ENCODE data around the gene SVOP. TPM values are rescaled to one million over a fixed set of nuclear protein-coding genes. Genes with fewer than 3 reads are reported as not detected.

Gene SVOP
- total and polyA plus RNA-seq, 2 of the 4 experiments (the other 2 are of a cell fraction), result not detected

- DNase-seq, result no peak
- ChIA-PET CTCF (no interaction called here), POLR2A (ENCODE audit: unreplicated experiment) (interaction anchor here (0.6 kb wide), 1 partner anchor 221 kb away, joined by 3 read pairs; no protein-coding TSS in a partner anchor)
- no peaks in the 10 kb centered on the region for H3K9me3 ChIP-seq (ENCODE audit: control insufficient read depth, insufficient read depth, low read length)
- H2AK5ac ChIP-seq (ENCODE audit: low read depth, low read length), result no peak overlapping the region
- WGBS, 2 experiments (ENCODE audit: extremely low coverage in 2 of 2, insufficient read length in 1 of 2), result 26% methylated on average over 5 of the region's 9 CpGs; no CpG with 5 or more reads in 1 of the 2 experiments
- in situ Hi-C loops (cut with MboI; ENCODE audit: low sequenced_read_pairs) (no loop called here), intact Hi-C loops (cut with micrococcal nuclease) (loop anchor here (2.0 kb wide), 1 partner anchor 33 kb away; the partner anchor contains the start of gene SVOP), dilution Hi-C loops (cut with HindIII; ENCODE audit: low sequenced_read_pairs, unreplicated experiment) (no loop called here)
- H4K20me1 ChIP-seq (ENCODE audit: insufficient read depth, low read length), result no peaks in the 10 kb centered on the region
- peaks cover 11 to 15% of the 10 kb centered on the region in 2 experiments; a peak in 3 of 4 replicates for H3K79me1 ChIP-seq (ENCODE audit: low read depth in 1 of 2, low read length in 2 of 2)
- no peak for ATAC-seq (ENCODE audit: low read depth)
- no peak overlapping the region; the same call in 1 of the 2 replicates for H3K14ac ChIP-seq (replicated peaks; ENCODE audit: low read depth, low read length)
- no peak overlapping the region for H2BK15ac ChIP-seq (ENCODE audit: low read depth, low read length)
- H2AFZ ChIP-seq (replicated peaks; ENCODE audit: low read length, poor library complexity), result peak overlapping the region; percentile 100
- H3K4me2 ChIP-seq (ENCODE audit: low read depth, low read length), result peak overlapping the region; percentile 87
- peaks cover 2% of the 10 kb centered on the region; the same call in 1 of the 2 replicates for H3K36me3 ChIP-seq (ENCODE audit: control insufficient read depth, insufficient read depth, low read length)
- no peak overlapping the region for H3K18ac ChIP-seq (ENCODE audit: low read depth, low read length)
- no peak overlapping the region for H4K91ac ChIP-seq (ENCODE audit: insufficient read depth, low read depth, low read length)
- no peak overlapping the region for H2BK5ac ChIP-seq (ENCODE audit: low read depth, low read length, poor library complexity, severe bottlenecking)
- H3K9me1 ChIP-seq (ENCODE audit: insufficient read depth, low read length), result peaks cover 5% of the 10 kb centered on the region
- no peak overlapping the region for H3K4ac ChIP-seq (ENCODE audit: low read depth, low read length)
- no peak overlapping the region for H3K56ac ChIP-seq (ENCODE audit: extremely low read depth, insufficient read depth, low read length)
- H3K27ac ChIP-seq (ENCODE audit: insufficient read depth, low read length), result no peak overlapping the region
- TSS peak; percentile 46 for BruUV-seq (replicated peaks)
- H3K4me3 ChIP-seq (ENCODE audit: insufficient read depth, low read depth, low read length), result peak overlapping the region; percentile 63
- H2AK9ac ChIP-seq (replicated peaks; ENCODE audit: low read depth, low read length, poor library complexity), result peak overlapping the region; percentile 62
- H4K8ac ChIP-seq (ENCODE audit: low read depth in 2 of 2, low read length in 2 of 2), result peak overlapping the region; percentile 66 to 67; a peak in 3 of 4 replicates
- 0 out of 2 replicates have a peak overlapping the region, but pooled peaks have one; percentile 45 for H3K23ac ChIP-seq (ENCODE audit: low read depth, low read length)
- peak overlapping the region; percentile 82 for H3K9ac ChIP-seq (ENCODE audit: low read depth, low read length)
- H2BK120ac ChIP-seq (ENCODE audit: low read depth, low read length), result no peak overlapping the region
- no peak overlapping the region for H2BK20ac ChIP-seq (ENCODE audit: low read depth, low read length)
- H3K4me1 ChIP-seq (ENCODE audit: control insufficient read depth, insufficient read depth, low read length), result 0 out of 2 replicates have a peak, but pooled peaks cover 4% of the 10 kb centered on the region
- H4K5ac ChIP-seq (ENCODE audit: low read depth, low read length), result 0 out of 2 replicates have a peak overlapping the region, but pooled peaks have one; percentile 7
- H3K27me3 ChIP-seq (ENCODE audit: control insufficient read depth, insufficient read depth, low read length), result no peaks in the 10 kb centered on the region
- TF ChIP-seq NFE2L2 (IDR thresholded peaks at IDR 0.05; ENCODE audit: low read depth, low read length), result no peak
- no peak for TF ChIP-seq BHLHE40 (IDR thresholded peaks at IDR 0.05; ENCODE audit: low read depth, low read length)
- TF ChIP-seq MAFK (IDR thresholded peaks at IDR 0.05; ENCODE audit: low read depth, low read length), result no peak
- TF ChIP-seq FOS (IDR thresholded peaks at IDR 0.05; ENCODE audit: low read depth, low read length), result no peak
- no peak for TF ChIP-seq ELK1 (IDR thresholded peaks at IDR 0.05; ENCODE audit: borderline replicate concordance, low read depth, low read length)
- TF ChIP-seq MXI1 (IDR thresholded peaks at IDR 0.05; ENCODE audit: borderline replicate concordance, low read depth, low read length), result no peak
- no peak for TF ChIP-seq RCOR1 (IDR thresholded peaks at IDR 0.05; ENCODE audit: insufficient replicate concordance, low read length)
- no peak for TF ChIP-seq SMC3 (IDR thresholded peaks at IDR 0.05; ENCODE audit: low read depth, low read length)
- no peak for TF ChIP-seq CHD1 (IDR thresholded peaks at IDR 0.05; ENCODE audit: low read depth, low read length)
- TF ChIP-seq POLR2A (IDR thresholded peaks at IDR 0.05; ENCODE audit: low read depth, low read length), result no peak
- no peak for TF ChIP-seq RFX5 (IDR thresholded peaks at IDR 0.05; ENCODE audit: low read depth, low read length)
- TF ChIP-seq CTCF (conservative IDR thresholded peaks at IDR 0.05; ENCODE audit: low read depth, low read length), result no peak
- no peak for TF ChIP-seq MAZ (IDR thresholded peaks at IDR 0.05; ENCODE audit: borderline replicate concordance, low read depth, low read length)
- no peak for TF ChIP-seq RAD21 (IDR thresholded peaks at IDR 0.05; ENCODE audit: low read length)
- TF ChIP-seq CEBPB (IDR thresholded peaks at IDR 0.05; ENCODE audit: low read depth, low read length), result no peak
These were observed 32.7 kb upstream of the SVOP start for GRCh38 chr12:109053382-109054123.
